CD4-positive, alpha-beta T cell (primary cell): Measurements from ENCODE around the gene SRPRB. TPM values are rescaled to one million over a fixed set of nuclear protein-coding genes. Genes with fewer than 3 reads are reported as not detected.

Experiments
- ATAC-seq: fragments of 200-7000 bp; cut with Tn5 transposase; one replicate; pipeline ENCODE4 v1.10.0; 2022; ENCODE audit warnings: mild to moderate bottlenecking; ENCODE audit not compliant: poor library complexity
- CTCF ChIA-PET: fragments of 350-600 bp; sonication (Branson Sonifier 250); formaldehyde crosslinking; loops from one replicate; lab custom pipeline; 2021; ENCODE audit warnings: antibody characterized with exemption, inconsistent platforms; lab: Charles Lee
- POLR2A ChIA-PET: fragments of 350-600 bp; sonication (Branson Sonifier 250); formaldehyde crosslinking; loops from one replicate; lab custom pipeline; 2021; ENCODE audit warnings: antibody characterized with exemption, inconsistent platforms; lab: Charles Lee
- DNase-seq, 14 experiments: peaks; one replicate each; pipeline ENCODE4 v3.0.0-alpha.2; 2013 to 2020; ENCODE audit warnings: mixed read lengths in 2 of 14
- H3K27ac ChIP-seq, 2 donors: one replicate each; pipeline versions ENCODE4 v1.5.1 to v1.7.0; 2013; ENCODE audit warnings: low read length in 2 of 2, low read depth in 1 of 2, mild to moderate bottlenecking in 1 of 2
- H3K27me3 ChIP-seq, 2 experiments: 1 replicate in 1 of 2; 2 replicates in 1 of 2; pipeline versions ENCODE4 v1.6.1 to v1.7.0; 2013; ENCODE audit warnings: low read length in 2 of 2, control low read depth in 1 of 2, mild to moderate bottlenecking in 1 of 2, moderate library complexity in 1 of 2; ENCODE audit not compliant: insufficient read depth in 2 of 2, control insufficient read depth in 1 of 2
- H3K36me3 ChIP-seq: one replicate; pipeline ENCODE4 v1.6.1; 2013; ENCODE audit warnings: low read length, control low read depth; ENCODE audit not compliant: insufficient read depth
- H3K4me1 ChIP-seq: one replicate; pipeline ENCODE4 v1.6.1; 2013; ENCODE audit warnings: low read length, control low read depth; ENCODE audit not compliant: insufficient read depth
- H3K4me3 ChIP-seq: one replicate; pipeline ENCODE4 v1.5.1; 2013; ENCODE audit warnings: mild to moderate bottlenecking, low read length, moderate library complexity
- H3K9me3 ChIP-seq, 2 experiments: 1 replicate in 1 of 2; 2 replicates in 1 of 2; pipeline versions ENCODE4 v1.6.1 to v1.7.0; 2013; ENCODE audit warnings: low read length in 2 of 2, mild to moderate bottlenecking in 2 of 2, control low read depth in 1 of 2, moderate library complexity in 1 of 2; ENCODE audit not compliant: control insufficient read depth in 1 of 2, insufficient read depth in 1 of 2
- H3K27ac Mint-ChIP-seq: one replicate; pipeline ENCODE4 v1.8.0; 2020; ENCODE audit warnings: mixed read lengths
- H3K27me3 Mint-ChIP-seq: one replicate; pipeline ENCODE4 v1.8.0; 2021; ENCODE audit warnings: mixed read lengths
- H3K36me3 Mint-ChIP-seq: one replicate; pipeline ENCODE4 v1.8.0; 2021; ENCODE audit warnings: low read depth, mixed read lengths
- H3K4me1 Mint-ChIP-seq: one replicate; pipeline ENCODE4 v1.8.0; 2021; ENCODE audit warnings: low read depth, mixed read lengths
- H3K4me3 Mint-ChIP-seq: one replicate; pipeline ENCODE4 v1.8.0; 2020; ENCODE audit warnings: mild to moderate bottlenecking, mixed read lengths
- H3K9me3 Mint-ChIP-seq: one replicate; pipeline ENCODE4 v1.8.0; 2020; ENCODE audit warnings: mixed read lengths
- intact Hi-C, 2 experiments: fragments of 100-400 bp; cut with DNase I in 1 of 2; cut with micrococcal nuclease in 1 of 2; formaldehyde crosslinking; loops; one replicate each; pipeline versions ENCODE4 v1.15.1 to v1.9.0; 2023 to 2025; cut with DNase I, micrococcal nuclease
- total RNA-seq, 174 experiments: library from RNA in 2 of 174; stranded (reverse) in 2 of 174; gene quantifications; one replicate each; pipeline ENCODE4 v1.2.3 and lab custom pipeline; 2021 to 2026
- TF ChIP-seq, protein P1 (sequence below): fragments of 200-600 bp; IDR thresholded peaks from one replicate; pipeline ENCODE4 v1.8.0; 2022; ENCODE audit warnings: antibody characterized with exemption, mild to moderate bottlenecking

Gene SRPRB
- total RNA-seq, 2 experiments from 2014 or later = 19.1 to 19.9 TPM

GRCh38 chr3:133824961-133825485, 19.4 kb downstream of the SRPRB start:
- no peak for DNase-seq
- no peaks in the 10 kb centered on the region for H3K27me3 ChIP-seq
- H3K27ac Mint-ChIP-seq = no peak overlapping the region
- peaks cover 48% of the 10 kb centered on the region for H3K36me3 ChIP-seq
- no peaks in the 10 kb centered on the region for H3K4me1 ChIP-seq
- H3K36me3 Mint-ChIP-seq = peaks cover 63% of the 10 kb centered on the region
- POLR2A ChIA-PET = no interaction called here
- H3K9me3 Mint-ChIP-seq = no peaks in the 10 kb centered on the region
- ATAC-seq = no peak
- H3K4me3 ChIP-seq = no peak overlapping the region
- H3K27me3 Mint-ChIP-seq = no peaks in the 10 kb centered on the region
- no peak overlapping the region for H3K27ac ChIP-seq
- H3K4me1 Mint-ChIP-seq = no peaks in the 10 kb centered on the region
- H3K4me3 Mint-ChIP-seq = no peak overlapping the region
- CTCF ChIA-PET = no interaction called here
- TF ChIP-seq, protein P1, sequence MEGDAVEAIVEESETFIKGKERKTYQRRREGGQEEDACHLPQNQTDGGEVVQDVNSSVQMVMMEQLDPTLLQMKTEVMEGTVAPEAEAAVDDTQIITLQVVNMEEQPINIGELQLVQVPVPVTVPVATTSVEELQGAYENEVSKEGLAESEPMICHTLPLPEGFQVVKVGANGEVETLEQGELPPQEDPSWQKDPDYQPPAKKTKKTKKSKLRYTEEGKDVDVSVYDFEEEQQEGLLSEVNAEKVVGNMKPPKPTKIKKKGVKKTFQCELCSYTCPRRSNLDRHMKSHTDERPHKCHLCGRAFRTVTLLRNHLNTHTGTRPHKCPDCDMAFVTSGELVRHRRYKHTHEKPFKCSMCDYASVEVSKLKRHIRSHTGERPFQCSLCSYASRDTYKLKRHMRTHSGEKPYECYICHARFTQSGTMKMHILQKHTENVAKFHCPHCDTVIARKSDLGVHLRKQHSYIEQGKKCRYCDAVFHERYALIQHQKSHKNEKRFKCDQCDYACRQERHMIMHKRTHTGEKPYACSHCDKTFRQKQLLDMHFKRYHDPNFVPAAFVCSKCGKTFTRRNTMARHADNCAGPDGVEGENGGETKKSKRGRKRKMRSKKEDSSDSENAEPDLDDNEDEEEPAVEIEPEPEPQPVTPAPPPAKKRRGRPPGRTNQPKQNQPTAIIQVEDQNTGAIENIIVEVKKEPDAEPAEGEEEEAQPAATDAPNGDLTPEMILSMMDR = no peak
- intact Hi-C loops = loop anchor here in 1 of 2 experiments (5.0 kb wide), 1 partner anchor 92 kb away; no protein-coding TSS in a partner anchor
- H3K9me3 ChIP-seq = no peaks in the 10 kb centered on the region

DNA sequence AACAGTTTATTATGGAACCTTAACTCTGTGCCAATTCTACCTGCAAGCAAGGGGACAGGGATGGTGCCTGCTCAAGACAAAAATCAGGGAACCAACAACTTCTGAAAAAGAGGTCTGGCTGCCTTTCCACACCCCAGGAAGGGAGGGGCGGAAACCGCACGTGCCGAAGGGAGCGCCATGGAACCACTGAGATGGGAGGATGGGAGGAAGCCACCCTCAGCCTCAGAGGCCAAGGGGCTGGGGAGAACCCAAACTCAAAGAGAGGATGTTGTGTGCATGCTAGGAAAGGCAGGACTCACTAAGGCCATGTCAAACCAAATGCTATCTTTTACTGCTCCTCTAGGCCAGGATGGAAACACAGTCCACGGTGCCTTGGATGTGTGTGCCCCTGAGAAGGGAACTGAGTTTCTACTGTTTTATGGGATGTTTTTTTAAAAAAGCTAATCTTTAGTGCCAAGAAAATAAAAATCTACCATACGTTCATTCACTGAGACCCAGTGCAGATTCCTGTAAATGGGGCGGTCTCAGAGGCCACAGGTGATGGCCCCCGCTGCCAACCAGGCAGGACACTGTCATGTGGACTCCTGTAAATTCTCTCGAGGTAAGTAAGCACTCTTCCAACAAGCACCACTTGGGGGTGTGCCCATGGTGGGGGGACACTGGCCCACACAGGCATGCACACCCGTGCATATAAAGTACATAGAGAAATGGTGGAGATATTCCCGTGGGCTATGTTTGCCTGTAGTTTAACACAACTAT, 20.5 kb downstream of the SRPRB start:
- Histone ChIP-seq H3K9me3 (no peaks in the 10 kb centered on the region), H3K4me3 (no peak overlapping the region), H3K27me3 (no peaks in the 10 kb centered on the region), H3K27ac (no peak overlapping the region), H3K36me3 (peaks cover 36% of the 10 kb centered on the region), H3K4me1 (no peaks in the 10 kb centered on the region)
- Mint-ChIP-seq H3K36me3 (peaks cover 52% of the 10 kb centered on the region), H3K9me3 (no peaks in the 10 kb centered on the region), H3K4me3 (no peak overlapping the region), H3K27ac (no peak overlapping the region), H3K4me1 (no peaks in the 10 kb centered on the region), H3K27me3 (no peaks in the 10 kb centered on the region)
- intact Hi-C loops = no loop called here
- DNase-seq = no peak
- TF ChIP-seq, protein P1 = no peak
- ChIA-PET CTCF (no interaction called here), POLR2A (no interaction called here)
- ATAC-seq = no peak

- TF ChIP-seq, protein P1 = no peak
- DNase-seq (no peak), ATAC-seq (no peak)
- CTCF ChIA-PET = no interaction called here
- Histone ChIP-seq H3K27me3 (no peaks in the 10 kb centered on the region), H3K36me3 (peaks cover 27% of the 10 kb centered on the region), H3K4me3 (no peak overlapping the region), H3K9me3 (no peaks in the 10 kb centered on the region), H3K27ac (no peak overlapping the region), H3K4me1 (no peaks in the 10 kb centered on the region)
- H3K27me3 Mint-ChIP-seq = no peaks in the 10 kb centered on the region
- POLR2A ChIA-PET = no interaction called here
- no peaks in the 10 kb centered on the region for H3K9me3 Mint-ChIP-seq
- H3K27ac Mint-ChIP-seq = no peak overlapping the region
- peaks cover 44% of the 10 kb centered on the region for H3K36me3 Mint-ChIP-seq
- intact Hi-C loops = no loop called here
- H3K4me1 Mint-ChIP-seq = no peaks in the 10 kb centered on the region
- H3K4me3 Mint-ChIP-seq = no peak overlapping the region
Observed at GRCh38 chr3:133827136-133827535, 21.5 kb downstream of the SRPRB start.
